Stimulated activated CD4-positive, alpha-beta T cell treated with anti-CD3 and anti-CD28 coated beads, Interleukin-12 subunit alpha, Interleukin-12 subunit beta, amount 100 ng/mL, for 48 hours (primary cell): Measurements from ENCODE around the gene L3MBTL2.
"Not testable (repeated sequence)": the region's sequence is repeated elsewhere in the genome, so short reads cannot be mapped to it uniquely, and the experiment has no call there.

ENCODE experiments used
- DNase-seq, 3 donors: peaks; one replicate each; pipeline ENCODE4 v3.0.0-alpha.2; 2020; ENCODE audit warnings: low read depth in 2 of 3, low spot score in 1 of 3

L3MBTL2 gene

GRCh38 chr22:41240377-41241132 lies 35.4 kb downstream of the L3MBTL2 start, which contains the start of gene CHADL:
CHADL (minus strand) TSS chr22:41240931; CDS start chr22:41240881, 50 bp downstream.
- no peak for DNase-seq

- DNase-seq, result no peak
These were observed 36.1 kb downstream of the L3MBTL2 start for GRCh38 chr22:41241133-41241676.

GRCh38 chr22:41242396-41243117 lies 37.4 kb downstream of the L3MBTL2 start:
- no peak for DNase-seq

GRCh38 chr22:41243361-41243760 lies 38.2 kb downstream of the L3MBTL2 start:
- no peak for DNase-seq

GRCh38 chr22:41245917-41246499 lies 40.9 kb downstream of the L3MBTL2 start:
- DNase-seq, result no peak

- no peak for DNase-seq
These were observed 42.6 kb downstream of the L3MBTL2 start for GRCh38 chr22:41247703-41248102.

- DNase-seq, result no peak
These were observed 43.2 kb downstream of the L3MBTL2 start for GRCh38 chr22:41248314-41248713.

- DNase-seq, result no peak
These were observed 43.6 kb downstream of the L3MBTL2 start for GRCh38 chr22:41248758-41249157.

GRCh38 chr22:41249442-41249841 lies 44.3 kb downstream of the L3MBTL2 start:
- DNase-seq, result no peak

GRCh38 chr22:41250127-41250526 lies 45.0 kb downstream of the L3MBTL2 start:
- no peak for DNase-seq

- DNase-seq, result no peak
These were observed 47.3 kb downstream of the L3MBTL2 start for GRCh38 chr22:41252365-41252764.

- DNase-seq, result no peak
These were observed 49.1 kb downstream of the L3MBTL2 start for GRCh38 chr22:41254230-41254629.

GRCh38 chr22:41256254-41257253 lies 51.4 kb downstream of the L3MBTL2 start:
- DNase-seq, result no peak

GRCh38 chr22:41257696-41258095 lies 52.6 kb downstream of the L3MBTL2 start:
- no peak for DNase-seq

GRCh38 chr22:41259756-41260155 lies 54.6 kb downstream of the L3MBTL2 start:
- DNase-seq, result not testable (repeated sequence)

GRCh38 chr22:41260871-41261270 lies 55.8 kb downstream of the L3MBTL2 start:
- no peak for DNase-seq

- no peak for DNase-seq
These were observed 56.6 kb downstream of the L3MBTL2 start for GRCh38 chr22:41261541-41262249.

- no peak for DNase-seq
These were observed 57.2 kb downstream of the L3MBTL2 start for GRCh38 chr22:41262250-41262765.

- DNase-seq, result no peak
These were observed 58.6 kb downstream of the L3MBTL2 start for GRCh38 chr22:41263704-41264103.
